ENCODE results near the gene IRX2. TPM values are rescaled to one million over a fixed set of nuclear protein-coding genes. Genes with fewer than 3 reads are reported as not detected.

Gene IRX2
- total RNA-seq, 2 donors from 2014 or later = 1.3 to 3.0 TPM

DNA sequence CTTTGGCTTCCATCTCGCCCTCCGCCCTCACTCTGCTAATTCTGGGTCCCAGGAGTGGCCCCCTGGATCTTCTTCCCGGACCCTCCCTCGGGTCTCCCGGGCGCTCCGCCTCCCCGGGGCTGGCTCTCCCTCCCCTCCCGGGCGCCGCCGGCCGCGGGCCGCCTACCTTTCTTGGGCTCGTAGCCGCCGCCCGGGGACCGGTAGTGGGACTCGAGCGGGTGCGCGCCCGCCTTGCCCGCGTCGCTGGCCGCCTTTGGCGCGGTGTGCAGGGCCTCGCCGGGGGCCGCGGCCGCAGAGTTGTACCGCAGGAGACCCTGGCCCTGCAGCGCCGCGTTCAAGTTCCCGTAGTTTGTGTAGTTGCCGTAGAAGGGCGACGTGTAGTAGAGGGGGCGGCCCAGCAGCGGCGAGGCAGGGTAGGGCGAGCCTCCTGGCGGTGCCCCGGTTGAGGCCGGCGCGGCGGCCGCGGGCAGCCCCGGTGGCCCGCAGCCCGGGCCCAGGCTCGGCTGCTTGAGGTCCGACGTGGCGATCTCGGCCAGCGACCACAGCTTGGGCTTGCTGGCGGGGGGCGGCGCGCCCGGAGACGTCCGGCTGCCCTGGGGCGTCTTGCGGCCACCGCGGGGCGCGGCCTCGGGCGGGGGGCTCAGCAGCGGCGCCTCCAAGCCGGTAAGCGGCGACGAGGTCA lies 3.2 kb downstream of the IRX2 start:
- Histone ChIP-seq H3K27ac (no peak overlapping the region), H3K4me3 (no peak overlapping the region), H3K27me3 (peaks cover 0 to 24% of the 10 kb centered on the region in 2 donors), H3K4me1 (peaks cover 17% of the 10 kb centered on the region), H3K9me3 (no peaks in the 10 kb centered on the region), H3K36me3 (replicated peaks in 1 of 2; ENCODE audit: insufficient read depth in 1 of 2, low read depth in 2 of 2) (no peaks in the 10 kb centered on the region)
- WGBS, 2 donors = 8 to 9% methylated on average over 5 to 59 of the region's 86 CpGs
- TF ChIP-seq, protein P1, sequence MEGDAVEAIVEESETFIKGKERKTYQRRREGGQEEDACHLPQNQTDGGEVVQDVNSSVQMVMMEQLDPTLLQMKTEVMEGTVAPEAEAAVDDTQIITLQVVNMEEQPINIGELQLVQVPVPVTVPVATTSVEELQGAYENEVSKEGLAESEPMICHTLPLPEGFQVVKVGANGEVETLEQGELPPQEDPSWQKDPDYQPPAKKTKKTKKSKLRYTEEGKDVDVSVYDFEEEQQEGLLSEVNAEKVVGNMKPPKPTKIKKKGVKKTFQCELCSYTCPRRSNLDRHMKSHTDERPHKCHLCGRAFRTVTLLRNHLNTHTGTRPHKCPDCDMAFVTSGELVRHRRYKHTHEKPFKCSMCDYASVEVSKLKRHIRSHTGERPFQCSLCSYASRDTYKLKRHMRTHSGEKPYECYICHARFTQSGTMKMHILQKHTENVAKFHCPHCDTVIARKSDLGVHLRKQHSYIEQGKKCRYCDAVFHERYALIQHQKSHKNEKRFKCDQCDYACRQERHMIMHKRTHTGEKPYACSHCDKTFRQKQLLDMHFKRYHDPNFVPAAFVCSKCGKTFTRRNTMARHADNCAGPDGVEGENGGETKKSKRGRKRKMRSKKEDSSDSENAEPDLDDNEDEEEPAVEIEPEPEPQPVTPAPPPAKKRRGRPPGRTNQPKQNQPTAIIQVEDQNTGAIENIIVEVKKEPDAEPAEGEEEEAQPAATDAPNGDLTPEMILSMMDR (IDR thresholded peaks at IDR 0.05) = no peak
- TF ChIP-seq POLR2A (IDR thresholded peaks at IDR 0.05) = no peak
- DNase-seq (no peak), ATAC-seq (no peak)
- intact Hi-C loops (cut with DNase I) = no loop called here

DNA sequence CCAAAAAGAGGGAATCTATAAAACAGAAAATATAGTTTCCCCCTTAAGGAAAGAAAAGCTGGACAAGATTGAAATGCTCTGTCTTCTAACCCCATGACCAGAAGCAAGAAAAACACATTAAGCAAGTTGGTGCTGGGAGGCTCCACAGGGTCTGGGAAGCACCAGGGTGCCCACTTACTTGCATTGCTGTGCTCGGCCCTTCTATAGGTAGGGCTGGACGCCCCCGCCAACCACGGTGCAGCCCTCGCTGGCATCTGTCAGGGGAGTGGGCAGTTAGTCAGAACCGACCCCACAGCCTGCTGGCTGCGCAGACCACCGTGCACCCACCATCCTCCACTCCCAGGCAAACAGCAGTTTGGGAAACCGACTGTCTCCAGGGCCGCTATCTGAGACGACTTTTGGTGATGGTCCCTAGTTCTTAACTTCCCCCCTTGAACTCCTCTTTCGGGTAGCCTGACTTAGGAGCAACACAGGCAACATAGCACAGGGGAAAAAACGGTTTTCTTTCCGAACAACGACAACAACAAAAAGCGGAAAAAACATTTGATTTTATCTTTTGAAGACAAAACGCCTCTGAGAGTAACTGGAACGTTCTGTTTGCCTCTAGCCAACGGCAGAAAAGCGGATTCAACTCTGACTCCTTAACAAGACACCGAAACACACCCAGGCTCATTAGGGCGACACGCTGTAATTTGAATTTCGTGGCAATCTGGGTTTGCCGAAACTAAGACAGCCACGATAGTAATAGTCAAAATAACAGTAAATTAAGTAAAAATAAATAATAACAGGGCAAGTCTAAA lies 3.9 kb downstream of the IRX2 start:
- TF ChIP-seq, protein P1 (IDR thresholded peaks at IDR 0.05) = no peak
- intact Hi-C loops (cut with DNase I) = no loop called here

DNA sequence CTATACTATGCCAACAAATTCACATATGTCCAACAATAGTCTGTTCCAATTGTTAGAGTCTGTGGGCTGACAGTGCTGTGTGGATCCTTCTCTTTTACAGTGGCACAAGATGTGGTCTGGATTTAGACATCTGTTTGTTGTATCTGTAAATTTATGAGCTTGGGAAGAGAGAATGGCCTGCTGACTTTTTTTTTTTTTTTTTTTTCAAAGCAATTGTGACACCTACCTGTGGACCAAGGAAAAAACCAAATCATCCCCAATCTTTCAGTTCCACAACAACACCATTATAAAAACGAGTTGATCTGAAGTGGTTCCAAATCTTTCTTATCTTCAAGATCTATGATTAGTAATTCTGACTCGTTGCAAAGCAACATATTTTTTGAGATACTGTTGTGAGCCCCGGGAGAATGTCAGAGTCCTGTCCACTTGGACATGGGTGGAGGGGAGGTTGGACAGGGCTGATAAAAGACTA lies 4.9 kb downstream of the IRX2 start:
- Histone ChIP-seq H3K27ac (no peak overlapping the region), H3K4me1 (peaks cover 13% of the 10 kb centered on the region), H3K9me3 (no peaks in the 10 kb centered on the region), H3K27me3 (peaks cover 0 to 27% of the 10 kb centered on the region in 2 donors), H3K4me3 (no peak overlapping the region), H3K36me3 (replicated peaks in 1 of 2; ENCODE audit: insufficient read depth in 1 of 2, low read depth in 2 of 2) (no peaks in the 10 kb centered on the region)
- intact Hi-C loops (cut with DNase I) = no loop called here
- no peak for TF ChIP-seq POLR2A (IDR thresholded peaks at IDR 0.05)
- TF ChIP-seq, protein P1 (IDR thresholded peaks at IDR 0.05) = no peak
- DNase-seq = no peak
- WGBS, 2 donors = 17 to 21% methylated on average over 3 of the region's 3 CpGs
- ATAC-seq = no peak

More for the DNA sequence above, 3.9 kb downstream of the IRX2 start:
- DNase-seq (no peak), ATAC-seq (no peak)
- H3K9me3 ChIP-seq = no peaks in the 10 kb centered on the region
- peaks cover 17% of the 10 kb centered on the region for H3K4me1 ChIP-seq
- peaks cover 0 to 30% of the 10 kb centered on the region in 2 donors for H3K27me3 ChIP-seq
- 14% methylated on average over 26 of the region's 26 CpGs for WGBS, 2 donors
- no peak overlapping the region for H3K4me3 ChIP-seq
- no peak overlapping the region for H3K27ac ChIP-seq
- no peaks in the 10 kb centered on the region for H3K36me3 ChIP-seq (replicated peaks in 1 of 2; ENCODE audit: insufficient read depth in 1 of 2, low read depth in 2 of 2)

DNA sequence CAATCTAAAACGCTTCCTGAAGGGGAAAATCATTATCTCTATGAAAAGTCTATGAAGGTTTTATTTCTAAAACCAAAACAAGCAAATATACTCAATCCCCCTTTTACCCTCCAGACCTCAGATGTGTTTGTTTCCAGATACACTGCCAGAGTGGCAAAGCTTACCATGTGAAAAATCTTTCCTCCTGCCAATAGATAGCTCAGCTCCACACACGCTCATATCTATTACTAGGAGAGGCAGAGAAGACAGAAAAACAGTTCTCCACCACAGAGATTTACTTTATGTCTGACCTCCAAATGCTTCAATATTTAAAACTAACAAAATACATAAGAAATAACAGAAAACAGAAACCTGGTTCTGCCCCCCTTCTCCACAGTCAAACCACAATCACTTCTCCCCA lies 7.0 kb downstream of the IRX2 start:
- no peak for TF ChIP-seq POLR2A (IDR thresholded peaks at IDR 0.05)
- TF ChIP-seq, protein P1 (IDR thresholded peaks at IDR 0.05) = no peak
- DNase-seq = no peak
- peaks cover 10% of the 10 kb centered on the region for H3K4me1 ChIP-seq
- H3K27me3 ChIP-seq = peaks cover 0 to 42% of the 10 kb centered on the region in 2 donors
- H3K36me3 ChIP-seq (replicated peaks in 1 of 2; ENCODE audit: insufficient read depth in 1 of 2, low read depth in 2 of 2) = no peaks in the 10 kb centered on the region
- no peaks in the 10 kb centered on the region for H3K9me3 ChIP-seq
- ATAC-seq = no peak
- intact Hi-C loops (cut with DNase I) = no loop called here
- H3K4me3 ChIP-seq = no peak overlapping the region
- no peak overlapping the region for H3K27ac ChIP-seq
- 18 to 23% methylated on average over 2 of the region's 2 CpGs for WGBS, 2 donors

Data from body of pancreas (tissue), 4 donors.